ENCODE results near the gene DSC2. TPM values are rescaled to one million over a fixed set of nuclear protein-coding genes. Genes with fewer than 3 reads are reported as not detected.

Gene DSC2
- total and polyA plus RNA-seq, 2 donors (not counting 3 experiments of a cell fraction or from before 2014, with no cell fraction given): under 0.01 TPM; not detected in 1

DNA sequence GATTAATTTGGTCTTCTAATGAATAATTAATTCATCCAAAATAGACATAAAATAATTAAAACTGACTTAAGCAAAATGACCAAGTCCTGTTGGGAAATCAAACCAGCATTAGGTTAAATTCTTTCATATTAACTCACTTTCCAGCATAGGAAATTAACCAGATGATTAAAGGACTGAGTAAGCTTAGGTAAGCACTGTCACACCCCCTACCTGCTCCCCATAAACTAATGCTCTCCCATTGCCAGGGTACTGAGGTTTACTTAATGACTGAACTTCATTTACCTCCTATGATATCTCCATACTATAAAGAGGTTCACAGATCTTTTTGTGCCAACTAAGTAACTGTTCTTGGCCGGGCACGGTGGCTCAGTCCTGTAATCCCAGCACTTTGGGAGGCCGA, 13.7 kb downstream of the DSC2 start:
- CTCF ChIA-PET: no interaction called here
- no peaks in the 10 kb centered on the region for H3K27me3 ChIP-seq (ENCODE audit: control insufficient read depth in 2 of 2, insufficient read depth in 2 of 2, low read length in 2 of 2)
- H3K36me3 ChIP-seq (ENCODE audit: control insufficient read depth in 2 of 2, extremely low read depth in 1 of 2, insufficient read depth in 2 of 2, low read length in 2 of 2): no peaks in the 10 kb centered on the region
- H3K4me3 ChIP-seq (replicated peaks in 1 of 3; ENCODE audit: insufficient read depth in 1 of 3, low read depth in 1 of 3, low read length in 3 of 3): no peak overlapping the region
- no peak overlapping the region for H3K27ac ChIP-seq (ENCODE audit: insufficient read depth, low read depth, low read length)
- no peak for FAIRE-seq
- no peaks in the 10 kb centered on the region for H3K9me3 ChIP-seq (replicated peaks; ENCODE audit: control insufficient read depth, insufficient read depth, low read length)
- no peak overlapping the region for H3K9ac ChIP-seq (replicated peaks; ENCODE audit: extremely low read depth, insufficient read depth, low read length)
- dilution Hi-C loops (cut with MboI; ENCODE audit: extremely low pct_ligation_motif_present, low sequenced_read_pairs) (no loop called here), intact Hi-C loops (cut with micrococcal nuclease) (no loop called here)
- no TSS peak for BruUV-seq (replicated peaks)
- no peaks in the 10 kb centered on the region for H3K4me1 ChIP-seq (ENCODE audit: control insufficient read depth, extremely low read depth, insufficient read depth, low read length)
- no peaks in the 10 kb centered on the region for H3K79me2 ChIP-seq (ENCODE audit: control insufficient read depth, insufficient read depth, low read length)
- DNase-seq (ENCODE audit: low read depth, low spot score): no peak
- H3K4me2 ChIP-seq (ENCODE audit: insufficient read depth, low read length): no peak overlapping the region
- no peak overlapping the region for H2AFZ ChIP-seq (ENCODE audit: low read depth, low read length)
- POLR2A ChIA-PET: no interaction called here
- H4K20me1 ChIP-seq (replicated peaks; ENCODE audit: control insufficient read depth, extremely low read depth, insufficient read depth, low read length): no peaks in the 10 kb centered on the region
- TF ChIP-seq MYC (IDR thresholded peaks at IDR 0.05; ENCODE audit: low read depth, low read length): no peak
- no peak for TF ChIP-seq FOS (IDR thresholded peaks at IDR 0.05; ENCODE audit: borderline replicate concordance, insufficient read depth, low read length)
- TF ChIP-seq, protein P1, sequence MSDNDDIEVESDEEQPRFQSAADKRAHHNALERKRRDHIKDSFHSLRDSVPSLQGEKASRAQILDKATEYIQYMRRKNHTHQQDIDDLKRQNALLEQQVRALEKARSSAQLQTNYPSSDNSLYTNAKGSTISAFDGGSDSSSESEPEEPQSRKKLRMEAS (IDR thresholded peaks at IDR 0.05; ENCODE audit: insufficient read depth, insufficient read length): no peak
- no peaks in the 10 kb centered on the region for H3K9me1 ChIP-seq (replicated peaks; ENCODE audit: control insufficient read depth, extremely low read depth, insufficient read depth, low read length)

DNA sequence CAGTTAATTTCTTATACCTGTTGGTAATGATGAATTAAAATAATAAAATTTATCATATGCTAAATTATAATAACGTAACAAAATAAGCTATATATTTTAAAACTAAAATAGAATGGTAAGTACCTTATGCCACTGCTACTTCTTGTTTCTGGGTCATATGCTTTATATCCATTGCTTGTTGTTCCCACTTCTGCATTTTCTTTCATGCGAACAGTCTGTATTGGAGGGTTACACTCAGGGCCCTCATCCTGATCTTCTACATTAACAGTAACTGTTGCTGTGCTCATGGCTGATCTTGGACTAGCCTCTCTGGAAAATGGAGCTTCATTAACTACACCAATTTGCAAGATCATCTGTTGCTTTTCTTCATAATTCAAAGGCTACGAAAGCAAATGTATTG, 22.2 kb downstream of the DSC2 start:
- TF ChIP-seq, protein P1 (IDR thresholded peaks at IDR 0.05; ENCODE audit: insufficient read depth, insufficient read length): no peak
- TF ChIP-seq FOS (IDR thresholded peaks at IDR 0.05; ENCODE audit: borderline replicate concordance, insufficient read depth, low read length) (no peak), GATA2 (IDR thresholded peaks at IDR 0.05; ENCODE audit: insufficient read depth, insufficient read length, low read depth, low read length) (no peak), EZH2 (IDR thresholded peaks at IDR 0.05; ENCODE audit: borderline replicate concordance, low read depth, low read length, severe bottlenecking) (no peak), POLR2AphosphoS5 (IDR thresholded peaks at IDR 0.05; ENCODE audit: insufficient read depth, low read depth, low read length) (no peak), JUN (IDR thresholded peaks at IDR 0.05; ENCODE audit: borderline replicate concordance, insufficient read depth, insufficient read length, low read depth) (no peak), MYC (IDR thresholded peaks at IDR 0.05; ENCODE audit: low read depth, low read length) (no peak), POLR2A (IDR thresholded peaks at IDR 0.05; ENCODE audit: low read depth, low read length) (no peak)
- TF ChIP-seq, protein P2, sequence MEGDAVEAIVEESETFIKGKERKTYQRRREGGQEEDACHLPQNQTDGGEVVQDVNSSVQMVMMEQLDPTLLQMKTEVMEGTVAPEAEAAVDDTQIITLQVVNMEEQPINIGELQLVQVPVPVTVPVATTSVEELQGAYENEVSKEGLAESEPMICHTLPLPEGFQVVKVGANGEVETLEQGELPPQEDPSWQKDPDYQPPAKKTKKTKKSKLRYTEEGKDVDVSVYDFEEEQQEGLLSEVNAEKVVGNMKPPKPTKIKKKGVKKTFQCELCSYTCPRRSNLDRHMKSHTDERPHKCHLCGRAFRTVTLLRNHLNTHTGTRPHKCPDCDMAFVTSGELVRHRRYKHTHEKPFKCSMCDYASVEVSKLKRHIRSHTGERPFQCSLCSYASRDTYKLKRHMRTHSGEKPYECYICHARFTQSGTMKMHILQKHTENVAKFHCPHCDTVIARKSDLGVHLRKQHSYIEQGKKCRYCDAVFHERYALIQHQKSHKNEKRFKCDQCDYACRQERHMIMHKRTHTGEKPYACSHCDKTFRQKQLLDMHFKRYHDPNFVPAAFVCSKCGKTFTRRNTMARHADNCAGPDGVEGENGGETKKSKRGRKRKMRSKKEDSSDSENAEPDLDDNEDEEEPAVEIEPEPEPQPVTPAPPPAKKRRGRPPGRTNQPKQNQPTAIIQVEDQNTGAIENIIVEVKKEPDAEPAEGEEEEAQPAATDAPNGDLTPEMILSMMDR (IDR thresholded peaks at IDR 0.05; ENCODE audit: extremely low read depth in 1 of 2, insufficient read depth in 1 of 2, low read depth in 1 of 2, low read length in 2 of 2): no peak
- H3K4me3 ChIP-seq (replicated peaks in 1 of 3; ENCODE audit: insufficient read depth in 1 of 3, low read depth in 1 of 3, low read length in 3 of 3): no peak overlapping the region
- no peaks in the 10 kb centered on the region for H3K9me1 ChIP-seq (replicated peaks; ENCODE audit: control insufficient read depth, extremely low read depth, insufficient read depth, low read length)
- FAIRE-seq (no peak), DNase-seq (ENCODE audit: low read depth, low spot score) (no peak)
- intact Hi-C loops (cut with micrococcal nuclease) (no loop called here), dilution Hi-C loops (cut with MboI; ENCODE audit: extremely low pct_ligation_motif_present, low sequenced_read_pairs) (no loop called here)
- CTCF ChIA-PET: no interaction called here
- H4K20me1 ChIP-seq (replicated peaks; ENCODE audit: control insufficient read depth, extremely low read depth, insufficient read depth, low read length): no peaks in the 10 kb centered on the region
- H3K27me3 ChIP-seq (ENCODE audit: control insufficient read depth in 2 of 2, insufficient read depth in 2 of 2, low read length in 2 of 2): no peaks in the 10 kb centered on the region
- H3K36me3 ChIP-seq (ENCODE audit: control insufficient read depth in 2 of 2, extremely low read depth in 1 of 2, insufficient read depth in 2 of 2, low read length in 2 of 2): no peaks in the 10 kb centered on the region
- H2AFZ ChIP-seq (ENCODE audit: low read depth, low read length): no peak overlapping the region
- POLR2A ChIA-PET: no interaction called here
- no peak overlapping the region for H3K4me2 ChIP-seq (ENCODE audit: insufficient read depth, low read length)
- no peak overlapping the region for H3K9ac ChIP-seq (replicated peaks; ENCODE audit: extremely low read depth, insufficient read depth, low read length)
- H3K9me3 ChIP-seq (replicated peaks; ENCODE audit: control insufficient read depth, insufficient read depth, low read length): no peaks in the 10 kb centered on the region
- BruUV-seq (replicated peaks): no TSS peak
- H3K27ac ChIP-seq (ENCODE audit: insufficient read depth, low read depth, low read length): no peak overlapping the region
- no peaks in the 10 kb centered on the region for H3K4me1 ChIP-seq (ENCODE audit: control insufficient read depth, extremely low read depth, insufficient read depth, low read length)
- H3K79me2 ChIP-seq (ENCODE audit: control insufficient read depth, insufficient read depth, low read length): no peaks in the 10 kb centered on the region
